Amygdala (tissue), 56 donors: Measurements from ENCODE around the gene XPR1.

Experiments
- DNase-seq, 56 donors: peaks; one replicate each; lab custom pipeline; 2025; lab: John Stamatoyannopoulos, UW

XPR1 gene

GRCh38 chr1:180881806-180882509 lies 250.1 kb downstream of the XPR1 start:
- DNase-seq: peak in 2 of 56 donors; percentile 25 to 31

GRCh38 chr1:180884588-180885300 lies 252.9 kb downstream of the XPR1 start:
- DNase-seq: no peak

- DNase-seq: no peak
These were observed 254.5 kb downstream of the XPR1 start for GRCh38 chr1:180886338-180886737.

DNA sequence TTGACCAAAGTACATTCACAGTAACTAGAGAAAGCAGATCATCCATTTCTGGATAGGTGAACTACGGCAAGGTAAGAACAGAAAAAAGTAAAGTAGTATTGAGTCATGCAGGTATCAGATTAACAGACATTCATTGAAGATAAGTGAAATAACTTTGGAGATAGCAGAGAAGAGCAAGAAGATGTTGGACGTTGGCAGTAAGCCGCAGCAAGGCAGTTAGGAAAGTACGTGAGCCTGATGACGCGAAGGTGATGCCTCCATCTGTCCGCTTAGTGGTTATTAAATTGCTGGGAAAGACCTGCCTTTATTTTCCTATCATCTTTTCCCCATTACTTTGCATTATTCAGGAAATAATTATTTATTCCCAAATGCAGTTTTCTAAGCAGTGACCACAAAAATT lies 256.0 kb downstream of the XPR1 start:
- no peak for DNase-seq

DNA sequence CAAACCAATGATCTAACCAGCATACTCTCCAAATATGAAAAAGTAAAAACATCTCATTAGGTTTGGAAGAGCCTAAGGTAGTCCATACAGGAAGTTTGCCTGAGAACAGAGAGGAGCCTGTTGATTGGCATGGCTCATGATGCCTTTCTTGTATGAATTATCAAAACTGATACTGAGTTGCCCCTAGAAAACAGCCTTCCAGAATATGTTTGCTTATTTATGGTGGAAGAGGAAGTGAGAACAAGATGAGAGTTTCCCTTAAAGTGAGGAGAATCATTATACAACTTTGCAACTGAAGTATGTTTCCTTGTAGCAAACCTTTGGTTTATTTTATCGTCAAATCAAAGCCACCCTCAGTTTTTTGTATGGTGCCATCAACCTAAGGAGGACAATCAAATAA lies 257.0 kb downstream of the XPR1 start:
- DNase-seq: no peak

GRCh38 chr1:180889325-180889724 lies 257.5 kb downstream of the XPR1 start:
- no peak for DNase-seq

- DNase-seq: no peak
These were observed 260.4 kb downstream of the XPR1 start for GRCh38 chr1:180892272-180892671.

DNA sequence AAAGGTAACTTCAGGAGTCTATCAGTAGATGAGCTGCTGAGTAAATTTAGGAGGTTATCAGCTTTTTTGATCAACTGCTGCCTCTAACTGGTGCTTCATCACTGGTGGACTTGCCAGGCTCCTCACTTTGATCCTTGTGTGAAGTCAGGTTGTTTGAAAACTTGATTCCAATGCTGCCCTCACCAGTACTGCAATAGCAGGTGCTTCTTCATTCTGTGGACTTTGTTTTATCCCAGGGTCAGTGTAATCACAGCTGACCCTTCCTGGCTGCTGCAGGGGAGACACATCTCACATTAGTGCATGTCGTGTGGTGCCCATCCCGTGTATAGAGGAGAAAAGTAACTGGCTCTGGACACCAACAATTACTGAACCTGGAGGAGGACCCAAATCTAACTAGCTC lies 260.9 kb downstream of the XPR1 start:
- DNase-seq: no peak

DNA sequence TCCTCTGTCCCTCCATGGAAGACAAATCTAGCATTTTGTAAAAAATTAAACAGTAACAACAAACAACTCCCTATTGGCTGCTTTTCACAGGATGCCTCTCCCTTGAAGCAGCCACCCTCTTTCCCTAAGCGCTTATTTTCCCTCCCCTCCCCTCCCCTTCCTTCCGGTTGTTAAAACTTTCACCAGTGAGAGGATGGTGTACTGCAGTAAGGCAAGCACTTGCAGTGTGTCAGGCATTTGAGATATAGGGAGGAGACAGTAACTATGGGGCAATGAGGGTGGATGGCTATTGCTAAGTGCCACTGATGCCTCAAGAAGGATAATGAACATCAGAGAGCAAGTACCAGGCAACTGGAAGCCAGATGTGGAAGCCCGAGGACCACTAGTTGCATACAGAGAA lies 261.8 kb downstream of the XPR1 start:
- DNase-seq: no peak

DNA sequence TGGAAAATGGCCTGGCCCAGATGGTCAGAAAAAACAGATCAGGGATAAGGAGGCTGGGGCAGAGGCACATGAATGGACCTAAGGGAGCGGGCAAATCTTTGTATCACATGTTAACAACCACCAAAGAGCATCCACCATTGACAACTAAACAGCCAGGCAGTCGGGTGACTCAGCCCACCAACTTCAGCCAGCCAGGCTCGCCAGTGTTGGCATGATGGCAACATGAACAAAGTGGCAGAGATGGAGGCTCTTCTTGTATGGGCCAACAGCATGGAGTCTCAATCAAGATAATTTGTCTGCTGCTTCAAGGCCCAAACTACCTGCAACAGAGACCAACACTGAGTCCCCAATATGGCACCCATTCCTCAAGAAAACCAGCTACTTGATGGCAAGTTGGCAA lies 264.3 kb downstream of the XPR1 start:
- no peak for DNase-seq

GRCh38 chr1:180898441-180899219 lies 266.8 kb downstream of the XPR1 start:
- DNase-seq: no peak

DNA sequence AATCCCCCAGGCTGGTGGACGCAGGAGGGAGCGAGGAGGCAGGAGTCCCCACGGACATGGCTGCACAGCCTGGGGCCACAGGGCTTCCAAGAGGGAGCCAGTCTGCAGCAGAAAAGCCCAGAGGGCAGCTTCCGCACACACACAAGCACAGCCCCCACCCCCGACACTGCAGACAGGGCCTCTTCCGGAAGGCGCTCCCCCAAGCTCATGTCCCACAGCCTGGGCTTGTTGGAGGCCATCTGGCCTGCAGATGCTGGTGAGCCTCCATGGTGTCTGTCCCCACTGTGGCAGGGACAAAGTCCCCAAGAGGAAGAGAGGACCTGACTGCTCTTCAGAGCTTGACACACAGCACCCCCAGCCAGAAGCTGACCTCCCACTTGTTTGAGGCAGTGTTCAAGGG lies 267.4 kb downstream of the XPR1 start:
- DNase-seq: no peak

GRCh38 chr1:180901076-180901990 lies 269.5 kb downstream of the XPR1 start:
- no peak for DNase-seq

GRCh38 chr1:180902541-180902940 lies 270.7 kb downstream of the XPR1 start:
- DNase-seq: no peak

GRCh38 chr1:180905927-180906326 lies 274.1 kb downstream of the XPR1 start:
- DNase-seq: no peak

GRCh38 chr1:180906511-180906910 lies 274.7 kb downstream of the XPR1 start:
- no peak for DNase-seq

DNA sequence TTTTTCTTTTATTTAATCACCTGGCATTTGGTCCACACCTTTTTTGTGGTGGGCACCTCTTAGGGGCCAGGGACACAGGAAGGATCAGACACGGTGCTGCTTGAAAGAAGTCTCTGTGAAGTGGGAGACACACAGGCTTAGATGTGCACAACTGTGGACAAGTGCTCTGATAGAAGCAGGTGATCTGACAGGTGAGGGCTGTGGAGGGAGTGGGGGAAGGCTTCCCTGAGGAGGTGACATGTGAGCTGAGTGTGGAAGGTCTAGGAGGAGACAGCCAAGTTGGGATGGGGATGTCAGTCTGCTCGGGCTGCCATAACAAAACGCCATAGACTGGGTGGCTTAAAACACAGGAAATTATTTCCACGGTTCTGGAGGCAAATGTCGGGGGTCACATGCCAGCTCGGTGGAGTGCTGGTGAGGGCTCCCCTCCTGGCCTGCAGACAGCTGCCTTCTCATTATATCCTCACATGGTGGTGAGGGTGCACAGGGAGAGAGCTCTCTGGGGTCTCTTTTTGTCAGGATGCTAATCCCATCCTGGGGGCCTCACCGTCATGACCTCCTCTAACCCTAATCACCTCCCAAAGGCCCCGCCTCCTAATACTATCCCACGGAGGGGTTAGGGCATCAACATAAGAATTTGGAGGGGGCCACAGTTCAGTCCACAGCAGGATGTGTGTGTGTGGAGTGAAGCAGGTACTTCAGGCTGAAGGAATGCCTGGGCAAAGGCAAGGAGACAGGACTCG lies 275.7 kb downstream of the XPR1 start:
- no peak for DNase-seq

- no peak for DNase-seq
These were observed 276.4 kb downstream of the XPR1 start for GRCh38 chr1:180908074-180908765.

DNA sequence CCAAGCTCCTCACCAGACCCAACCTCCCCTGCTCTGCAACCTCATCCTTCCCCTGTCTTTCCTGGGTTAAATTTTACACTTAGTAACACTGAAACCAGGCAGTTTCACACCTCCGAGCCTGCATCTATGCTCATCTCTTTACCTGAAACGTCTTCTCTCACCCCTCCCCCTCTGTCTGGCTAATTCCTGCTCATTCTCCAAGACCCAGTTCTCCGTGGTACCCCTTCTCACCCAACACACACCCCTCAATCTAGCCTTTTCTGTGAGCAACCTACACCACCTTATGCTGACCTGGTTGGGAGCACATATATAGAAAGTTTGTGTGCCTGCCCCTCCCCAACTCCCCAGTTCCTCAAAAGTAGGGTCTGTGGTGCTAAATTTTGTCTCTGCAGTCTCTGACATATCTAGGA lies 277.2 kb downstream of the XPR1 start:
- DNase-seq: no peak
